ENCODE results near the gene CXCL8.

DNA sequence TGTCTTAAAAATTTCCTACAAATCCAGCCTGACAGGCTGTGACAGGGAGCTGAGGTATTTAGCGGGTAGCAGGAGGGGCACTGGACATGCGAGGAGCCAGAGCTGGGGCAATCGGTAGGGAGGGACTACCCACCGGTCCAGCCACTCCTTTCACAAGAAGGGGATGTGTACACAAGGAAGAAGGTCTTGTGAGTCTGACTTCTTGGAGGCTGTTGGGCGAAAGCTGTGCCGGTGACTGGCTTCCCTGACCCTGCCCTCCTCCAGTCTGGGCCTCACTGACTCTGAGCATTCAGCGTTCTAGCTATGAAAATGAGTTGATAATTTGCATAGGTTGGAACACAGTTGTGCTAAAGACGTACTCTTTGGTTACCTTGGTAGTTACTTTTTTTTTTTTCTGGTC, 12.7 kb upstream of the CXCL8 start:
- TF ChIP-seq, protein P1, sequence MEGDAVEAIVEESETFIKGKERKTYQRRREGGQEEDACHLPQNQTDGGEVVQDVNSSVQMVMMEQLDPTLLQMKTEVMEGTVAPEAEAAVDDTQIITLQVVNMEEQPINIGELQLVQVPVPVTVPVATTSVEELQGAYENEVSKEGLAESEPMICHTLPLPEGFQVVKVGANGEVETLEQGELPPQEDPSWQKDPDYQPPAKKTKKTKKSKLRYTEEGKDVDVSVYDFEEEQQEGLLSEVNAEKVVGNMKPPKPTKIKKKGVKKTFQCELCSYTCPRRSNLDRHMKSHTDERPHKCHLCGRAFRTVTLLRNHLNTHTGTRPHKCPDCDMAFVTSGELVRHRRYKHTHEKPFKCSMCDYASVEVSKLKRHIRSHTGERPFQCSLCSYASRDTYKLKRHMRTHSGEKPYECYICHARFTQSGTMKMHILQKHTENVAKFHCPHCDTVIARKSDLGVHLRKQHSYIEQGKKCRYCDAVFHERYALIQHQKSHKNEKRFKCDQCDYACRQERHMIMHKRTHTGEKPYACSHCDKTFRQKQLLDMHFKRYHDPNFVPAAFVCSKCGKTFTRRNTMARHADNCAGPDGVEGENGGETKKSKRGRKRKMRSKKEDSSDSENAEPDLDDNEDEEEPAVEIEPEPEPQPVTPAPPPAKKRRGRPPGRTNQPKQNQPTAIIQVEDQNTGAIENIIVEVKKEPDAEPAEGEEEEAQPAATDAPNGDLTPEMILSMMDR (IDR thresholded peaks at IDR 0.05), result no peak
- TF ChIP-seq TCF7L2 (IDR thresholded peaks at IDR 0.05; ENCODE audit: low read depth, low read length), result no peak
- TF ChIP-seq, protein P2, sequence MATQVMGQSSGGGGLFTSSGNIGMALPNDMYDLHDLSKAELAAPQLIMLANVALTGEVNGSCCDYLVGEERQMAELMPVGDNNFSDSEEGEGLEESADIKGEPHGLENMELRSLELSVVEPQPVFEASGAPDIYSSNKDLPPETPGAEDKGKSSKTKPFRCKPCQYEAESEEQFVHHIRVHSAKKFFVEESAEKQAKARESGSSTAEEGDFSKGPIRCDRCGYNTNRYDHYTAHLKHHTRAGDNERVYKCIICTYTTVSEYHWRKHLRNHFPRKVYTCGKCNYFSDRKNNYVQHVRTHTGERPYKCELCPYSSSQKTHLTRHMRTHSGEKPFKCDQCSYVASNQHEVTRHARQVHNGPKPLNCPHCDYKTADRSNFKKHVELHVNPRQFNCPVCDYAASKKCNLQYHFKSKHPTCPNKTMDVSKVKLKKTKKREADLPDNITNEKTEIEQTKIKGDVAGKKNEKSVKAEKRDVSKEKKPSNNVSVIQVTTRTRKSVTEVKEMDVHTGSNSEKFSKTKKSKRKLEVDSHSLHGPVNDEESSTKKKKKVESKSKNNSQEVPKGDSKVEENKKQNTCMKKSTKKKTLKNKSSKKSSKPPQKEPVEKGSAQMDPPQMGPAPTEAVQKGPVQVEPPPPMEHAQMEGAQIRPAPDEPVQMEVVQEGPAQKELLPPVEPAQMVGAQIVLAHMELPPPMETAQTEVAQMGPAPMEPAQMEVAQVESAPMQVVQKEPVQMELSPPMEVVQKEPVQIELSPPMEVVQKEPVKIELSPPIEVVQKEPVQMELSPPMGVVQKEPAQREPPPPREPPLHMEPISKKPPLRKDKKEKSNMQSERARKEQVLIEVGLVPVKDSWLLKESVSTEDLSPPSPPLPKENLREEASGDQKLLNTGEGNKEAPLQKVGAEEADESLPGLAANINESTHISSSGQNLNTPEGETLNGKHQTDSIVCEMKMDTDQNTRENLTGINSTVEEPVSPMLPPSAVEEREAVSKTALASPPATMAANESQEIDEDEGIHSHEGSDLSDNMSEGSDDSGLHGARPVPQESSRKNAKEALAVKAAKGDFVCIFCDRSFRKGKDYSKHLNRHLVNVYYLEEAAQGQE (IDR thresholded peaks at IDR 0.05; ENCODE audit: insufficient read depth in 1 of 2, low read depth in 2 of 2, low read length in 1 of 2), result no peak
- no peak for TF ChIP-seq POLR2AphosphoS5 (IDR thresholded peaks at IDR 0.05; ENCODE audit: low read depth, low read length)

All from Panc1 (cell line).